RWPE1 (cell line): ENCODE results near the gene CXCL14.

ENCODE experiments used
- CTCF ChIA-PET: fragments of 350-600 bp; sonication (Branson Sonifier 250); formaldehyde crosslinking; extraction: SDS; loops from one replicate; lab custom pipeline; 2021; lab: Yijun Ruan, JAX
- POLR2A ChIA-PET: fragments of 400-600 bp; formaldehyde crosslinking; extraction: SDS; loops from one replicate; lab custom pipeline; 2020; ENCODE audit warnings: antibody characterized with exemption; ENCODE audit not compliant: low non-redundant PET; lab: Yijun Ruan, JAX
- DNase-seq: peaks from one replicate; pipeline ENCODE4 v3.0.0; 2012; ENCODE audit warnings: low spot score
- H3K27ac ChIP-seq: fragments of 450-650 bp; 2 replicates; pipeline ENCODE4 v1.5.1; 2017
- TF ChIP-seq, protein P1 (sequence below): fragments of 450-650 bp; conservative IDR thresholded peaks from 2 replicates; pipeline ENCODE4 v1.5.1; 2017; ENCODE audit warnings: low read depth, mild to moderate bottlenecking

CXCL14 gene

GRCh38 chr5:135567661-135568060, 11.1 kb downstream of the CXCL14 start:
- no peak for DNase-seq
- TF ChIP-seq, protein P1, sequence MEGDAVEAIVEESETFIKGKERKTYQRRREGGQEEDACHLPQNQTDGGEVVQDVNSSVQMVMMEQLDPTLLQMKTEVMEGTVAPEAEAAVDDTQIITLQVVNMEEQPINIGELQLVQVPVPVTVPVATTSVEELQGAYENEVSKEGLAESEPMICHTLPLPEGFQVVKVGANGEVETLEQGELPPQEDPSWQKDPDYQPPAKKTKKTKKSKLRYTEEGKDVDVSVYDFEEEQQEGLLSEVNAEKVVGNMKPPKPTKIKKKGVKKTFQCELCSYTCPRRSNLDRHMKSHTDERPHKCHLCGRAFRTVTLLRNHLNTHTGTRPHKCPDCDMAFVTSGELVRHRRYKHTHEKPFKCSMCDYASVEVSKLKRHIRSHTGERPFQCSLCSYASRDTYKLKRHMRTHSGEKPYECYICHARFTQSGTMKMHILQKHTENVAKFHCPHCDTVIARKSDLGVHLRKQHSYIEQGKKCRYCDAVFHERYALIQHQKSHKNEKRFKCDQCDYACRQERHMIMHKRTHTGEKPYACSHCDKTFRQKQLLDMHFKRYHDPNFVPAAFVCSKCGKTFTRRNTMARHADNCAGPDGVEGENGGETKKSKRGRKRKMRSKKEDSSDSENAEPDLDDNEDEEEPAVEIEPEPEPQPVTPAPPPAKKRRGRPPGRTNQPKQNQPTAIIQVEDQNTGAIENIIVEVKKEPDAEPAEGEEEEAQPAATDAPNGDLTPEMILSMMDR = no peak
- POLR2A ChIA-PET = interaction anchor here (0.7 kb wide), 1 partner anchor 204 kb away, joined by 8 read pairs; no protein-coding TSS in a partner anchor
- no peak overlapping the region for H3K27ac ChIP-seq
- CTCF ChIA-PET = interaction anchor here (0.6 to 4.7 kb wide), 8 partner anchors 9 to 263 kb away, joined by 3 to 80 read pairs (median 11); partner anchors contain the start of gene CXCL14

DNA sequence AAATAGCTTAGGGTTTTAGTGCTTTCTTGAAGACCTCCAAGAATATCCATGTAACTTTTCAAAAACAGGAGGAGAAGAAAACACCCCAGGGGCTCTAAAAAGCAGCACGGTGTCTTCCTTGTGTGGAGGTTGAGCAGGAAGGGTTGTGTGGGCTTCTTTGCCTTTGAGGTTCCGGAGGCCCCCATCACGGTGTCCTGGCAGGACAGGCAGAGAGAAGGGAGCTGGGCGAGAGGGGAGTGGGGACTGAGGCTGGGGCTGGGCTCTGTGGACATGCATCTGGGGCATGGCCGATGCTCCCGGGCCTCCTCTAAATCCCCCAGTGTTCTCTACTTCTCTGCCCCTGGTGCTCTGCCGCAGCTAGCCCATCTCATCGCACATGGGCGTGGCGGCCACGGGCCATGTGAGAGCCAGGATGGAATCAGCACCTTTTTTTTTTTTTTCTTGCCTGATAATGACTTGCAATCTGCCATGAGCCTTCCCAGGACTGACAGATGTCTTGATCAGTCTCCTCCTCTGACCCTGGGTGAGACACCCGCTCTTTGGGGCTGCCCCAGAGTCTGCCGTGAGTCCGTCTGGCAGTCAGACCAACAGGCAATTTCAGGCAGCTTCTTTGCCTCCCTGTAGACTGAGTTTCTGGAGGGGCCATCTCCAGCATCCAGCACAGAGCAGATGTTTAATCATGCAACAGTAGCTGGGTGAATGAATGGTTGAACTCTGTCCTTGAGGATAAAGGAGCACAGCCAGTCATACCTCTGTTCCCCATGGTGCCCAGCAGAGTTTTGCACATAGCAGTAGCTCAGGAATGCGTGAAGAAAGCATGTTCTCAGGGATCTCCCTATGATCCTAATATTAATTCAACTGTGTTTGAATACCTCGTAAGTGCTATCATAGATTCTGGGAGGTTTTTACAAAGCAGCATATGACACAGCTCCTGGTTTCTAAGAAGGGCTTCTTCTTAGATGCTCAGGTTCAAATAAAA, 12.1 kb downstream of the CXCL14 start:
- POLR2A ChIA-PET = interaction anchor here (0.7 kb wide), 1 partner anchor 203 kb away, joined by 8 read pairs; no protein-coding TSS in a partner anchor

GRCh38 chr5:135565725-135566421, 12.9 kb downstream of the CXCL14 start:
- ChIA-PET POLR2A (no interaction called here), CTCF (interaction anchor here (0.5 to 4.7 kb wide), 57 partner anchors 8 to 629 kb away, joined by 3 to 80 read pairs (median 4); partner anchors contain the start of genes CXCL14 and SLC25A48)
- TF ChIP-seq, protein P1 = peak; percentile 85
- H3K27ac ChIP-seq = no peak overlapping the region
- peak; percentile 64 for DNase-seq

More for the DNA sequence above, 12.1 kb downstream of the CXCL14 start:
- no peak for DNase-seq
- TF ChIP-seq, protein P1 = peak; percentile 38
- H3K27ac ChIP-seq = no peak overlapping the region
- CTCF ChIA-PET = interaction anchor here (0.5 to 4.7 kb wide), 55 partner anchors 8 to 628 kb away, joined by 3 to 80 read pairs (median 4); partner anchors contain the start of genes CXCL14 and SLC25A48

DNA sequence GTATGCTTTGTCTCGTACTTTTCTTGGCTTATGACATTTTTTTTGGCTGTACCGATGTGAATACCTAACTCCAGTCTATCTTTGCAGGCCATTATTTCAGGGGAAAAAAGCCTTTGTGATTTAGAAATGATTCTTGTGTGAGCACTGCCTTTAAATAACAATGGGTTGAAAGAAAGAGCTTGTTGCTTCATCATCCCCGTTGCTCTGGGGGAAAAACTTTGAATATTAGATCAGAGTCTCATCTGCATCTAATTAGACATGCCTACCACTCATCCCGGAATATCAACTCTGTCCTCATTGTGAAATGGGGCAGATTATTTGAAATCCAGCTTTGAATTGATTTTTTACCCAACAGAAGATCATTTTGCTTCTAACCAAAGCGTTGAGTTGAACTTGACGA, 13.5 kb downstream of the CXCL14 start:
- CTCF ChIA-PET = interaction anchor here (0.5 to 4.7 kb wide), 15 partner anchors 9 to 1208 kb away, joined by 3 to 80 read pairs (median 5); partner anchors contain the start of gene SLC25A48
- no peak for DNase-seq
- TF ChIP-seq, protein P1 = no peak
- POLR2A ChIA-PET = no interaction called here
- H3K27ac ChIP-seq = no peak overlapping the region

DNA sequence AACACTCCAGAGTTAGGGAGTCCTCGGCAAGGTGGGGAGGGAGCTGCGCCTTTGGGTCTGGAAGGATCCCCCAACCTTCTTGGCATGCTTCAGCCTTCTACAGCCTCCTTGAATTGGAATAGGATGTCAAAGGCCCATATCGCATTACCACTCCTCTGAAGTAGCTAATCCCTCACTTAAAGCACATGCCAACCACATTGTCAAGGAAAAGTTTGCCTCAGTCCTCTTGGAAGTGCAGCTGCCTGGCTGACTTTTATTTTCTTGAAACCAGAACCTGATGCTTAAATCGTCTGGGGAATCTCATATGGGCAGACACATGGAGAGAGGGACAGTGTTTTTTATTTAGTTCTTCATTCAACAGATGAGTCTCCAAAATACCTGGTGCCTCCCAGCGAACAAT, 14.5 kb downstream of the CXCL14 start:
- DNase-seq = no peak
- ChIA-PET CTCF (interaction anchor here (0.6 to 4.7 kb wide), 8 partner anchors 13 to 570 kb away, joined by 3 to 80 read pairs (median 4); partner anchors contain the start of gene SLC25A48), POLR2A (no interaction called here)
- TF ChIP-seq, protein P1 = no peak
- no peak overlapping the region for H3K27ac ChIP-seq
